Lower leg skin (tissue), 3 donors: ENCODE results near the gene BMX.

Experiments used
- POLR2A ChIP-seq, 2 donors: fragments of 450-650 bp; IDR thresholded peaks; one replicate each; pipeline ENCODE4 v1.6.1; 2016 to 2017; ENCODE audit warnings: antibody characterized with exemption in 2 of 2, mild to moderate bottlenecking in 1 of 2, moderate library complexity in 1 of 2
- TF ChIP-seq, protein P1 (sequence below), 3 donors: fragments of 450-650 bp; IDR thresholded peaks; one replicate each; pipeline ENCODE4 v1.5.1; 2016; ENCODE audit warnings: antibody characterized with exemption in 3 of 3, mild to moderate bottlenecking in 3 of 3, moderate library complexity in 2 of 3

- TF ChIP-seq, protein P1, sequence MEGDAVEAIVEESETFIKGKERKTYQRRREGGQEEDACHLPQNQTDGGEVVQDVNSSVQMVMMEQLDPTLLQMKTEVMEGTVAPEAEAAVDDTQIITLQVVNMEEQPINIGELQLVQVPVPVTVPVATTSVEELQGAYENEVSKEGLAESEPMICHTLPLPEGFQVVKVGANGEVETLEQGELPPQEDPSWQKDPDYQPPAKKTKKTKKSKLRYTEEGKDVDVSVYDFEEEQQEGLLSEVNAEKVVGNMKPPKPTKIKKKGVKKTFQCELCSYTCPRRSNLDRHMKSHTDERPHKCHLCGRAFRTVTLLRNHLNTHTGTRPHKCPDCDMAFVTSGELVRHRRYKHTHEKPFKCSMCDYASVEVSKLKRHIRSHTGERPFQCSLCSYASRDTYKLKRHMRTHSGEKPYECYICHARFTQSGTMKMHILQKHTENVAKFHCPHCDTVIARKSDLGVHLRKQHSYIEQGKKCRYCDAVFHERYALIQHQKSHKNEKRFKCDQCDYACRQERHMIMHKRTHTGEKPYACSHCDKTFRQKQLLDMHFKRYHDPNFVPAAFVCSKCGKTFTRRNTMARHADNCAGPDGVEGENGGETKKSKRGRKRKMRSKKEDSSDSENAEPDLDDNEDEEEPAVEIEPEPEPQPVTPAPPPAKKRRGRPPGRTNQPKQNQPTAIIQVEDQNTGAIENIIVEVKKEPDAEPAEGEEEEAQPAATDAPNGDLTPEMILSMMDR (IDR thresholded peaks at IDR 0.05): no peak
- TF ChIP-seq POLR2A (IDR thresholded peaks at IDR 0.05): no peak
Measured at GRCh38 chrX:15574017-15574416, 73.4 kb downstream of the BMX start.
